Epithelial cell of prostate (primary cell): ENCODE results near the gene ADAM19.
A peak's percentile ranks its signal among the peaks of the same experiment; 100 is the strongest.

Experiments
- DNase-seq: peaks from one replicate; pipeline ENCODE4 v3.0.0-alpha.2; 2011; ENCODE audit warnings: low read depth, low spot score
- H3K27ac ChIP-seq: fragments of 450-650 bp; 2 replicates; pipeline ENCODE4 v1.5.1; 2017; ENCODE audit warnings: mild to moderate bottlenecking

Gene ADAM19

DNA sequence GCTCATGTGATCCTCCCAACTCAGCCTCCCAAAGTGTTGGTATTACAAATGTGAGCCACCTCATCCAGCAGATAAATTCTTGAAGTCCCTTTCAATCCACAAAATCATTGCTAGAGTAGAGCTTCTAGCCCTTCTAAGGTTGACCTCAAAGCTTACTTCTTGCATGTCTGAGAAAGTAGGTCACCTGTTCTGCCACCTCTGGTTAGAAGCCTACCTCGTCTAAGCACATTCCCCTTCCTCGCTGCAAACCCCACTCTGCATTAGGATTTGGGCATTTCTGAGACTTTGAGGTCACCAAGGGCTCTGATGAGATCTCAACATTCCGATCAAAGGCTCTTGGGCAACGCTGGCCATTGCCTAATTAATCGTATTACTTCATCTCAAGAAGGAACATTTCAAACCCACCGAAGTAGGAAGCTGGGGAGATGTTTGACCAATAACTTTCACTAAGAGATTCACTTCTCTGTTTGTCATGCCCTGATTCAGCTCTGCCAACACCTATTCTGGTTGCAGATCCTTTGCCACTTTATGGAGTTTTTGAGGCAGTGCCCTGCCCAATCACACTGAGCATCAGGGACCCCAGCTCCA, 8.6 kb downstream of the ADAM19 start:
- no peak for DNase-seq
- no peak overlapping the region for H3K27ac ChIP-seq

DNA sequence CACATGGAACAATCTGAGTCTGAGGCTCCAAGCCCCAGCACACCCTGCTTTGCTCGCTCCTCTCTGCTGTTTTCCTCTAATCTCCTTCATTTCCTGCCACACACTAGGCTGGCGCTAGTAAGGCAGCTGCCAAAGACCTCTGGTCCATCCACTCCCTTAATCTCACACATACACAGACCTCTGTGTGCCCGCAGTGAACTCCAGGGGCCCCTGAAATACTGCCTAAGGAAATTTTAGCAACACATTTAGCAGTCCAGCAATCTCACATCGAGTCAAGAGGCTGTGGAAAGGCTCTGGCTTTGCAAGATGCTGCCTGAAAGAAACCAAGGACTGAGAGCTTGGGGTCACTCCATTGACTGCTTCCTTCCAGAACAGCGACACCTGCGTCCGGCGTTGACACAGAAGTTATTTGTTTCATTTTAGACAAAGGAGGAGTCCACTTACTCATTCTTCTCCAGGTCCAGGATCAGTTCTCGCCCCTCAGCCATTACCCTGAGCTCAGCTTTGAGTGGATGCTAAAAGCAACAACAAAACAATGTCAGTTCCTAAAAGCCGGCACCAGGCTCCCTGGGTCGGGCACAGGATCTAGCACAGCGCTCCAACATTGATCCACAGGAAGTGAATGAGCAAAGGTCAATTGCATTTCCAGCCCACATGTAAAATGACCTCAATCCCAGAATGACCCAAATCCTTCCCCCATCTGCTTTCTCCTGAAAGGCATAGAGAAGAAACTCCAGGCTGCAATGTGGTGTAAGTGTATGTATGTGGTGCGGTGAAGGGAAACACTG, 11.5 kb downstream of the ADAM19 start:
- no peak for DNase-seq

DNA sequence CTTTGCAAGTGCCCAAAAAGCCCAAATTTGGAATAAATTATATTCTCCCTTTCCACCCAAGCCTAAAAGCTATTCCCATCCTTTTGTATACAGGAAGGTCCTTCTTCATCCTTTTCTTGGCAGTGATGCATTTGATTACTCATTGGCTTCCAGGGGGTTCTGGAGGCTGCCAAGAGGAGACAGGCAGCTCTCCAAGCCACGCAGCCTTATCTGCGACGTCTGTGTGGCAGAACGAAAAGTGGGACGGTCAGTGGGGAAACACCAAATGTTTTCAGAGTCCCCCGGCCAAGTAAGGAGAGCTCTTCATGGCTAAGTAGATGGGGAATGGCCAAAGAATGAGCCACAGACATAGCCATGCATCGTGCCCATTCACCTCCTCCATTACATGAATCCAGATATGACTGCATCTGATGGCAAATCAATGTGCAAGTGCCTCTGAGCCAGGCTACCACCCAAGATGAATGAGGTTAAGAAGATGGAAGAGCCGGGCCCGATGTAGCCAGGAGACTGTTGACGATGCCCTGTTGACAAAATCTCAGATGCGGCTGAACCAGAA, 12.1 kb downstream of the ADAM19 start:
- no peak overlapping the region for H3K27ac ChIP-seq

More for the DNA sequence above, 11.5 kb downstream of the ADAM19 start:
- no peak overlapping the region for H3K27ac ChIP-seq

DNA sequence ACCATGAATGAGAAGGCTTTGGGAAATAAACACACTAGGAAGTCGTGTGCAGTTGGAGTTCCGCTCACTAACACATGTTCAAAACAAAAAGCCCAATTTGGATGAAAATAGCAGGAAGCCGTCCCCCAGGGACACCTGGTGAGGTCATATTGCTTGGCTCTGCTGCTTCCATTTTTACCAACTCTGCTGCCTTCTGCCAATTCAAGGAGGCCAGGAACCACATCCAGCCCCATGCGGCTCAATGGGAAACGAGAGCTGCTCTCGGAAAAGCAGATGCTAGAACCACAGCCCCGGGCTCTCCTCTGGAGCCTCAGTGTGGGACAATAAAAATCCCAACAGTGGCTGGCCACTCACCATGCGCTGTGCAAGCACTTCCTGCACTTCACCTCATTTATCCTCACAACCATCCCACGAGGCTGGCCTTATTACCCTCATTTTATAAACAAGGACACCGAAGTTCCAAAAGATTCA, 13.4 kb downstream of the ADAM19 start:
- H3K27ac ChIP-seq, result no peak overlapping the region
- no peak for DNase-seq

More for the DNA sequence above, 12.1 kb downstream of the ADAM19 start:
- DNase-seq, result no peak

DNA sequence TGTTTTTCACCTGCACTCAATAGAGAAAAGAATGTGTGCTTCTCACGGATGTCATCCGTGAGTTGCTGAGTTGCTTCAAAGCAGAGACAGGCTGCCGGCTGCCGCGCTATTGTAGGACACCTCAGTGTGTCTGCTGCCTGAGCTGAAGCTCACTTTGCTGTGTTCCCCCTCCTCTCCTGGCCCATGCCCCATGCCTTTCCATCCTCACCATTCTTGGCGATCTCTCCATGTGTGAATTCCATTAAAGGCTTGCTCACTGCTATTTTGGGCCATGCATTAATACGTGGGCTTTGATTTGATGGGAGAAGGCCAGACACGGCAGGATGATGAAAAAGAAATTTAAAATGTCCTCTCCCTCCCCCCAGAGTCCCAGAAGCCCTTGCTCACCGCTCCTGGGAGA, 14.5 kb downstream of the ADAM19 start:
- H3K27ac ChIP-seq, result no peak overlapping the region
- DNase-seq, result no peak

DNA sequence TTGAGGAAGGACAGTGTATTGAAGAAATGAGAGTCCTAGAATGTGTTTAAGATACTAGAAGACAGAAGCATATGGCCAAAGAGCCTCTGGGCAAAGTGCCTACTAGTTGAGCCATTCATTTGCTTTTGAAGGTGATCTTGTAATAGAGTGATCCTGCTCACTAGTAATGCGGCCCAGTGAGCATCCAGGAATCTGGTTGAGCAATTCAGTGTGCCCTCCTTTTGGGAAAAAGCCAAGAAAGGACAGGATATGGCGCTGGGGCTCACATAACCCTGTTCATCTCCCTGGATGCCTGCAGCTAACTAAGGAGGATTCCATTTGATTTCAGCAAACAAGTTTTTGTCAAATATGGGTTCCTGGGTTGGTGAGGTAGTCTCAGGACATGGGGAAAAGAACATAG, 16.3 kb downstream of the ADAM19 start:
- H3K27ac ChIP-seq, result peak overlapping the region; percentile 87
- DNase-seq, result peak; percentile 41

DNA sequence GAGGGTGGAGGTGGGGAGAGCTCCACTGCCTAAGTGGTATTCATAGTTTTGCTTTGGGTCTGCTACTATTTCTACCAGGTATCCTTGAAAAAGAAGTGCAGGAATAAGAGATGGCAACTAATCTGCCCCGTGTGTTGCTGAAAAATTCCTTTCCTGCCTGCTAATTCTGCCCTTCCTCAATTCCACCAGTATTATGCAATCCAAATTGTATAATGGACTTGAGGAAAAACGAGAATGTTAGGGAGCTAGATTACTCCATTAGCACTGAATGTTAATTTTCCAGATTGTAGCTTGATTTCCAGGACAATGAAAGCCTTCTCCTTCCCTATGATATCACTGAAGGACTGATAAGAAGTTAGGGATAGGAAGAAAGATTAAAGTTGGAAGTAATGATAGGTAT, 16.9 kb downstream of the ADAM19 start:
- DNase-seq, result no peak
- H3K27ac ChIP-seq, result peak overlapping the region; percentile 87

DNA sequence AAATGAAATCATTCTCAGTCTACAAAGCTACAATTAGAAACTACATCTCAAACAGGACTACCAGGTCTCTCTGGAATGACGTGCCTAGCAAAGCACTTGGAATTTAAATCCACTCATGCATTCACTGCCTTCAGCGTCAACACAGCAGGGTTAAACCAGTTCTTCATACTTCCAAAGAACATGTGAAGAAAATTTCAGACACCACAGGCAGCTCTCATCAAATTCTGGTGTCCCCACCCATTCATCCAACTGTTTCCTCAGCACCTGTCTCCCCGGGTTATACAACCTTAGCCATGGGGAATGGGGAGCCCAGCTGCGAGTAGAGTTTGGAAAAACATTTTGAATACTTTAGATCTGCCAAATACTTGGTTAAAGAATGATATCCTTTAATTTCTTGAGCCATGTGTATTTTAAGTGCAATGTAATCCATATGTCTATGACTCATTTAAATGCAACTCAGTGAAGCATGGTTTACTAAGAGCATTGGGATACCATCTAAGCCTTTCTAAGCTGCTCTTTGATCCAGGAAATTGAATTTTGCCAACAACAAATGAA, 17.5 kb downstream of the ADAM19 start:
- peak overlapping the region; percentile 87 for H3K27ac ChIP-seq
- peak; percentile 51 for DNase-seq

DNA sequence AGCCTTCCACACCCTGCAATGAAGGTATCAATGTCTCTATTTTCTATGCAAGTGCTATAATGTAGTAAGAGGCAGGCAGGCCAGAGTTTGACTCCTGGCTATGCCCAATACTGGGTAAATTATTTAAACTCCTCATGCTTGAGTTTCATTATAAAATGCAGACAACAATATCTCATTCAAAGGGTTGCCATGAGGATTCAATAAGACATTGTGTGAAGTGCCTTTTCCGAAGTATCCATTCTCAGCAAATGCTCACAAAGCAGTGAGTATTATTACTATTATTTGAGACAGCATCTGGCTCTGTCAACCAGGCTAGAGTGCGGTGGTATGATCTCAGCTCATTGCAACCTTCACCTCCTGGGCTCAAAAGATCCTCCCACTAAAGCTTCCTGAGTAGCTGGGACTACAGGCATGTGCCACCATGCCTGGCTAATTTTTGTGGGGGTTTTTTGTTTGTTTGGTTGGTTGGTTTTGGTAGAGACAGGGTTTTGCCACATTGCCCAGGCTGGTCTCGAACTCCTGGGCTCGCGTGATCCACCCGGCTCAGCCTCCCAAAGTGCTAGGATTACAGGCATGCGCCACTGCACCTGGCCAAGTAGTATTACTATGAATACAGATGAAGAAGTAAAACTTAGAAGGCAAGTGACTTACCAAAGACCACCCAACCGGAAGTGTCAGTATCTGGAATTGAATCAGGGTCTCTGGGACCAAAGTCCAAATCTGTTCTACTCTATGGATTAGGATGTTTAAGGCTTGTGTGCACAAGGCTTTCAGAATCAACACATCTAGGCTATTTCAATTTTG, 18.8 kb downstream of the ADAM19 start:
- peak overlapping the region; percentile 87 for H3K27ac ChIP-seq
- no peak for DNase-seq

DNA sequence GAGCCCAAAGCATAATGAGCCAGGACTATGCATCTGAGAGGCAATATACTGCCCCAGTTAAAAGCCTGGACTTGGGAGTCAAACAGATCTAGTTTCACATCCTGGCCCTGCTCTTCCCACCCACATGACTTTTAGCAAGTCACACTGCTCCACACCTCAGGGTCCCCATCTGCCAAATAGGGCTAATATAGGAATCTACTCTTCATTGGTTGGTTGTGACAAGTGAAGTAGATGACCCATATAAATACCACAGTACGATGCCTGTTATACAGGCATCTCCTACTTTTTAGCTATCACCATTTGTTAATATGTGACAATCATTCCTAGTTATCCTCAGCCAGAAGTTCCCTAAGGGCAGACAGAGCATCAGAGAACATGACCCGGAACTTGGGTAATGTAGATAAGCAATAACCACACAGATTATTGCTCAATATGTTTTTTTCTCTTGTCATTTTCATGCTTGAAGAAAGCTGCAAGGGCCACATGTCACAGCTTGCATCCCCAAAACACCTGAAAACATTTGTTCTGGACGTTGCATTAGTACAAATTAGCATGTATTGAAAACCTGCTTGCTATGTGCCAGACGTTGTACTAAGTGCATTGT, 20.4 kb downstream of the ADAM19 start:
- H3K27ac ChIP-seq, result peak overlapping the region; percentile 87
- no peak for DNase-seq

DNA sequence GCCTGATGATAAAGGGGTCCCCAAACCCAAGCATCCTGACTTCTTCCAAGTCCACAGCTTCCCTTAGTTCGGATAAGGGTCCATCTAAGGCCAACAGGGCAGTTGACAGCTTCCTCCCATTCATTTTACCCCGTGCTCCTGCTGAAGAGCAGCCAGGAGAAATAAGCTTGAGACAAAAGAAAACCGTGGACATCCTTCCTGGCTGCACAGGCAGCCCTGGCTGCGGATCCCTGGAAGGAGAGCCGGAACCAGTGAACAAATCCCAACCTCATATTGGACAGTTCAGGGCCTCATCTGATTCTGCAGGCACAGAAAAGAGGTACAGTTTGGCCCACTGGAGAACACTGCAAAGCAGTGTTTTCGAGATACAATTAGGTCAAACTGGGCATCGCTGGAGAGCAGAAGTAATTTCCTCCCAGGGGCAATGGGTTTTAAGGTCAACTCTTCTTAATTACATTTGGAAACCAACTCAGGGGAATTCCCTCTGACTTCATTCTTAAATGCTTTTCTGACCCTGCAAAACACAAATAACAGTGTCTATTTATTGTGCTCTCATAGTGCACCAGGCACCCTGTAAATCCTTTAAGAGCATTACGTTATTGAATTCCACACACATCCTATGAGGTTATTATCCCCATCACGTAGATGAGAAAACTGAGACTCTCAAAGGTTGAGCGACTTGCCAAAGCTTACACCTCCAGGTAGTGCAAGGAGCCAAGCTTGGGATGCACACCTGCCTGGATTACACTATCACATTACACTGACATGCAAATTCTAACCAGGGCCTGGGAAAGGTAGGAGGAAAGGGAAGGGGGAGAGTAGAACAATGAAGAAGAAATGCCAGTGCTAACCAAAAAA, 21.2 kb downstream of the ADAM19 start:
- DNase-seq, result no peak

DNA sequence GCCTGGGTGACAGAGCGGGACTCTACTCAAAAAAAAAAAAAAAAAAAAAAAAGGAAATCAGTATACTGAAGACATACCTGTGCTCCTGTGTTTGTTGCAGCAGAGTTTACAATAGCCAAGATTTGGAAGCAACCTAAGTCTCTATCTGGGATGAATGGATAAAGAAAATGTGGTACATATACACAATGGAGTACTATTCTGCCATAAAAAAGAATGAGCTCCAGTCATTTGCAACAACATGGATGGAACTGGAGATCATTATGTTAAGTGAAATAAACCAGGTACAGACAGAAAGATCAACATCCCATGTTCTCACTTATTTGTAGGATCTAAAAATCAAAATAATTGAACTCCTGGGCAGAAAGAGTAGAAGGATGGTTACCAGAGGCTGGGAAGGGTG, 22.9 kb downstream of the ADAM19 start:
- DNase-seq, result no peak
- H3K27ac ChIP-seq, result no peak overlapping the region

More for the DNA sequence above, 21.2 kb downstream of the ADAM19 start:
- no peak overlapping the region for H3K27ac ChIP-seq

DNA sequence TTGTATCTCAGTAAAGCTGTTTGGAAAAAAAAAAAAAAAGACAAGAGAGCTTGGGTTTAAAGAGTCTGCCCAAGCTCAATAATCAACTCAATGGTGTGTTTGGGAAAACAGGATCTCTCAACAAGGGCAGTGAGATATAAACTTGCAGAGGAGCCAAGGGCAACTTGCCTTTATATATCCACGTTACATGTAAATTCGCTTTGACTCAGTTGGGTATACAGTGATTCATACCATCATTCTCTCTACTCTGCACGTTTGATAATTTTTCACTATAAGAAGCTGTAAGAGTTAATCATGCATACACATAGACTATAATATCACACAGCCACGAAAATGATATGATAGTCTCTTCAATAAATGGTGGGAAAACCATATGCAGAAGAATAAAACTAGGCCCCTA, 24.9 kb downstream of the ADAM19 start:
- DNase-seq, result no peak
- no peak overlapping the region for H3K27ac ChIP-seq

DNA sequence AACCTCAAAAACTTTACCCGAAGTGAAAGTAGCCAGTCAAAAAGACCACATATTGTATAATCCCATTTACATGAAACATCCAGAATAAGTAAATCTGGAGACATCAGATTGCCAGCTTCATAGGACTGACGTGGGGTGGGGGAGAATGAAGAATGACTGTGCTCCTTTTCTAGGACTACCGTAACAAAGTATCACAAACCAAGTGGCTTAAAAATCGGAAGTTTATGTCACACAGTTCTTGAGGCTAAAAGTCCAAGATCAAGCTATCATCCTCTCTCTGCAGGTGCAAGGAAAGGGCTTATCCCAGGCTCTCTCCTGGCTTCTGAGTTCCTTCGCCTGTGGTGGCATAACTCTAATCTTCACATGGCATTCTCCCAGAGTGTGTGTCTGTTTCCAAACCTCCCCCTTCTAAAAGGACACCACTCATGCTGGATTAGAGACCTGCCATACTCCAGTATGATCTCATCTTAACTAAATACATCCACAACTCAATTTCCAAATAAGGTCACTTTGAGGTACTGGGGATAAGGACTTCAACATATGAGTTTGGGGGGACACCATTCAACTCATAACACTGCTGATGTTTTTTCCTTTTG, 25.5 kb downstream of the ADAM19 start:
- H3K27ac ChIP-seq, result no peak overlapping the region
- DNase-seq, result no peak

DNA sequence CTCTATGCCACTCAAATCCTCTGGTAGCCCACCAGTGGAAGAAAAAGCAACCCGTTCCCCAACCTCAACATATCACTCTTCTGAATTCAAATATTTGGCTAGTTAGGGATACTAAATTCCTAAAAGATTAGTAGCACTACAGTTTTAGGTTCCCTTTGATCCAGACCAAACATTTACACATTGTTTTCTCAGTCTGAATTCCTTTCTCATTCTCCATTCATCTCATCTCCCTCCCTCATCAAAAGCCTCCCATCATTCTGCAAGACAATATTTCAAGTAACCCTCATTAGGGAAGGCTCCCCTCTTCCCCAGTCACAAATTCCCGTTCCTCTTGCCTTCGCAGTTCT, 26.3 kb downstream of the ADAM19 start:
- peak overlapping the region; percentile 37 for H3K27ac ChIP-seq
- no peak for DNase-seq

DNA sequence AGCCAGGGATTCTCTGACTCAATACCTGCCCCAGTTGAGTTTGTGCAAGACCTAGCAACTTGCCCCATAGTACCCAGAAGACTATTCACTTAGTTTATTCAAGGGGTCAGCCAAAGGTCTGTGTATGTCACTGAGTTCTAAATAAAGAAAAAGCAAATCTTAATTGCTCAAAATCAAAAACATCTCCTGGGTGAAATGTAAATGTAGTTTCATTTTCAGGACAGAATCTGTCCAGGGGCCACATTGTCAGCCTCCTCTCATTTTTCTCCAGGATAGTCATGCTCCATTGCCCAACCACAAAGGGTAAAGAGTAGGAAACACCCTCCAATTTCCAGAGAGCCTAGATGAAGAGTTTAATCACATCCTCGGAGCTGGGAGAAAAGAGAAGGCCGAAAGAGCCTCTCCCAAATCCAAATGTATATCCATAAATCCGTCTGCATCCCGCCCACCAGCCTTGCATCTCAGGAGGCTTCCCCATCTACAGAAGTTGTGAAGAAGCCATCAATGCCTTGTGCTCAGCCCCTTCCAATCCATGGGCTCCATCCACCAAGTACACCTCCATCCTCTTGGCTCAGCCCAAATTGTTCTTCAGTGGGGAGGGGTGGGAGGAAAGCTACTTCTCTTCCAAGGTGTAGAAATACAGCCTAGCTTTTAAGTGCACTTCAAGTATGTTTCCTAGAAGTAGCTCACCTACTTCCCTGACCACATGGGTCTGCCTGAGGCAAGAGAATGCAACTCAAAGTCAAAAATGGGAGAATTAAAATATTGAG, 26.9 kb downstream of the ADAM19 start:
- DNase-seq, result peak; percentile 41
- peak overlapping the region; percentile 37 for H3K27ac ChIP-seq

DNA sequence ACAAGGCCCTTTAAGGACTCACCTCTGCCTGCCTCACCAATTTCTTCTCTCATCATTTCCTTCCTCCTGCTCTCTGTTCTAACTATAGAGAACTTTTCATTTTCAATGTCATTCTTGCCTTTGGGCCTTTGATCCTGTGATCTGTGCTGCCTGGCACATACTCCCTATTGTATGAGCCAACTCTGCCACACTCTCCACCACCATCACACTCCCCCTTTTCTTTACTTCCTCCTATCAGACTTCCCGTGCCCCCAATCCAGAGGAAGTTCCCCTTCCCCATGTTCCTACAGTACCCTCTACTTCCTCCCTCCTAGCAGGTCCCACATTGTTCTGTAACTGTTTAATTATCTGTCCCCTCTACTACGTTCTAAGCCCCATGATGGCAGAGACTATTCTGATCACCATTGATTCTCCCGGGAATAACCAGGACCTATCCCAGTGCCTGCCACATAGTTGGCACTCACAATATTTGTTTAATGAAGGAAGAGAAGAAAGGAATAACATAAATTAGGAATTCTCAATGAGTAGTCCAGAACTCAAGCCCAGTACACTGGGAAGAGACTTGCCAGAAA, 27.5 kb downstream of the ADAM19 start:
- H3K27ac ChIP-seq, result peak overlapping the region; percentile 37
- no peak for DNase-seq
